MCF 10A (cell line): ENCODE results near the gene CDKN1C. TPM values are rescaled to one million over a fixed set of nuclear protein-coding genes. Genes with fewer than 3 reads are reported as not detected.
"Not testable (repeated sequence)": the region's sequence is repeated elsewhere in the genome, so short reads cannot be mapped to it uniquely, and the experiment has no call there.

Source experiments
- BruUV-seq: library from RNA; stranded (reverse); fragments of 400-500 nt; replicated peaks from 2 replicates; lab custom pipeline; 2021; lab: Mats Ljungman, UMichigan
- CTCF ChIA-PET: fragments of 300-600 bp; sonication (Branson Sonifier 250); formaldehyde crosslinking; extraction: SDS; loops from one replicate; lab custom pipeline; 2021; ENCODE audit warnings: antibody characterized with exemption, inconsistent platforms; lab: Yijun Ruan, JAX
- POLR2A ChIA-PET: fragments of 300-600, 350-650 bp; sonication (Branson Sonifier 250); formaldehyde crosslinking; extraction: SDS; loops from one replicate; lab custom pipeline; 2020; ENCODE audit warnings: antibody characterized with exemption, inconsistent platforms; lab: Yijun Ruan, JAX
- DNase-seq: peaks from one replicate; pipeline ENCODE4 v3.0.0-alpha.2; 2018; ENCODE audit not compliant: unreplicated experiment
- H3K27ac Mint-ChIP-seq: one replicate; pipeline ENCODE4 v1.8.0; 2022; ENCODE audit warnings: mild to moderate bottlenecking, low read depth, mixed read lengths; ENCODE audit not compliant: unreplicated experiment
- H3K27me3 Mint-ChIP-seq: one replicate; pipeline ENCODE4 v1.8.0; 2022; ENCODE audit warnings: mixed read lengths; ENCODE audit not compliant: insufficient read depth, unreplicated experiment
- H3K36me3 Mint-ChIP-seq: one replicate; pipeline ENCODE4 v1.8.0; 2022; ENCODE audit warnings: mild to moderate bottlenecking, moderate library complexity, mixed read lengths; ENCODE audit not compliant: insufficient read depth, unreplicated experiment
- H3K4me1 Mint-ChIP-seq: one replicate; pipeline ENCODE4 v1.8.0; 2022; ENCODE audit warnings: mixed read lengths; ENCODE audit not compliant: insufficient read depth, unreplicated experiment
- H3K4me3 Mint-ChIP-seq: one replicate; pipeline ENCODE4 v1.8.0; 2022; ENCODE audit warnings: mild to moderate bottlenecking, moderate library complexity, mixed read lengths; ENCODE audit not compliant: unreplicated experiment
- H3K9me3 Mint-ChIP-seq: one replicate; pipeline ENCODE4 v1.8.0; 2022; ENCODE audit warnings: mixed read lengths; ENCODE audit not compliant: unreplicated experiment
- intact Hi-C: fragments of 100-400 bp; cut with micrococcal nuclease; formaldehyde crosslinking; loops from 2 replicates; pipeline ENCODE4 v1.14.1; 2022
- total RNA-seq: library from RNA; stranded (reverse); gene quantifications from 2 replicates; pipeline ENCODE4 v1.2.3, GENCODE V29; 2022
- TF ChIP-seq, protein P1 (sequence below): fragments of 200-600 bp; IDR thresholded peaks from one replicate; pipeline ENCODE4 v1.8.0; 2022; ENCODE audit warnings: antibody characterized with exemption, mild to moderate bottlenecking; ENCODE audit not compliant: unreplicated experiment

Gene CDKN1C
- total RNA-seq, 1 experiment from 2014 or later, result 6.9 TPM

DNA sequence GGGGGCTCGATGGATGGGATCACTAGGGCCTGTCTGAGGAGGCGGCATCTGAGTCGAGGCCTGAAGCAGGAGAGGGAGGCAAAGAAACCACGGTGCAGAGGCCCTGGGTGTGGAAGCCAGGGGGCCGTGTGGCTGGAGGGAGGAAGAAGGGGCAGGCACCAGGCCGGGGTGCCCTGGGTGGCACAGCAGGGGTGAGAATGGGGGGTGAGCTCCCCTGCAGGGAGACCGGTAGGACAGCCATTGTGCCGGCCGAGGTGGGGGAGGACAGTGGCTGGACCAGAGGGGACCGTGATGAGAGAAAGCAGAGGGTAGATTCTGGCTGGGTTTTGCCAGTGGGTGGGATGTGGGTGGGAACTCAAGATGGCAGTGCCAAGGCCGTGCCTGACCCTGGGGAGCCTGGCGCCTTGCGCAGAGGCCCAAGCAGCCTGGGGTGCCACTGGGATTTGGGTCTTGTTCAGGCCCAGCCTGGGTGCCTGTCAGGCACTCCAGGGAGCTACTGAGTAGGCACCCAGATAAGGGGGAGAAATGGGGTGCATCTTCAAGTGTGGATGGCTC, 24.9 kb upstream of the CDKN1C start:
- no peak for DNase-seq
- TF ChIP-seq, protein P1, sequence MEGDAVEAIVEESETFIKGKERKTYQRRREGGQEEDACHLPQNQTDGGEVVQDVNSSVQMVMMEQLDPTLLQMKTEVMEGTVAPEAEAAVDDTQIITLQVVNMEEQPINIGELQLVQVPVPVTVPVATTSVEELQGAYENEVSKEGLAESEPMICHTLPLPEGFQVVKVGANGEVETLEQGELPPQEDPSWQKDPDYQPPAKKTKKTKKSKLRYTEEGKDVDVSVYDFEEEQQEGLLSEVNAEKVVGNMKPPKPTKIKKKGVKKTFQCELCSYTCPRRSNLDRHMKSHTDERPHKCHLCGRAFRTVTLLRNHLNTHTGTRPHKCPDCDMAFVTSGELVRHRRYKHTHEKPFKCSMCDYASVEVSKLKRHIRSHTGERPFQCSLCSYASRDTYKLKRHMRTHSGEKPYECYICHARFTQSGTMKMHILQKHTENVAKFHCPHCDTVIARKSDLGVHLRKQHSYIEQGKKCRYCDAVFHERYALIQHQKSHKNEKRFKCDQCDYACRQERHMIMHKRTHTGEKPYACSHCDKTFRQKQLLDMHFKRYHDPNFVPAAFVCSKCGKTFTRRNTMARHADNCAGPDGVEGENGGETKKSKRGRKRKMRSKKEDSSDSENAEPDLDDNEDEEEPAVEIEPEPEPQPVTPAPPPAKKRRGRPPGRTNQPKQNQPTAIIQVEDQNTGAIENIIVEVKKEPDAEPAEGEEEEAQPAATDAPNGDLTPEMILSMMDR, result no peak
- Mint-ChIP-seq H3K36me3 (no peaks in the 10 kb centered on the region), H3K4me3 (no peak overlapping the region), H3K9me3 (no peaks in the 10 kb centered on the region), H3K4me1 (peaks cover 28% of the 10 kb centered on the region), H3K27ac (no peak overlapping the region), H3K27me3 (no peaks in the 10 kb centered on the region)
- intact Hi-C loops, result no loop called here
- ChIA-PET CTCF (interaction anchor here (1.0 kb wide), 1 partner anchor 484 kb away, joined by 4 read pairs; no protein-coding TSS in a partner anchor), POLR2A (interaction anchor here (1.3 kb wide), 1 partner anchor 7 kb away, joined by 6 read pairs; no protein-coding TSS in a partner anchor)
- BruUV-seq, result no TSS peak

DNA sequence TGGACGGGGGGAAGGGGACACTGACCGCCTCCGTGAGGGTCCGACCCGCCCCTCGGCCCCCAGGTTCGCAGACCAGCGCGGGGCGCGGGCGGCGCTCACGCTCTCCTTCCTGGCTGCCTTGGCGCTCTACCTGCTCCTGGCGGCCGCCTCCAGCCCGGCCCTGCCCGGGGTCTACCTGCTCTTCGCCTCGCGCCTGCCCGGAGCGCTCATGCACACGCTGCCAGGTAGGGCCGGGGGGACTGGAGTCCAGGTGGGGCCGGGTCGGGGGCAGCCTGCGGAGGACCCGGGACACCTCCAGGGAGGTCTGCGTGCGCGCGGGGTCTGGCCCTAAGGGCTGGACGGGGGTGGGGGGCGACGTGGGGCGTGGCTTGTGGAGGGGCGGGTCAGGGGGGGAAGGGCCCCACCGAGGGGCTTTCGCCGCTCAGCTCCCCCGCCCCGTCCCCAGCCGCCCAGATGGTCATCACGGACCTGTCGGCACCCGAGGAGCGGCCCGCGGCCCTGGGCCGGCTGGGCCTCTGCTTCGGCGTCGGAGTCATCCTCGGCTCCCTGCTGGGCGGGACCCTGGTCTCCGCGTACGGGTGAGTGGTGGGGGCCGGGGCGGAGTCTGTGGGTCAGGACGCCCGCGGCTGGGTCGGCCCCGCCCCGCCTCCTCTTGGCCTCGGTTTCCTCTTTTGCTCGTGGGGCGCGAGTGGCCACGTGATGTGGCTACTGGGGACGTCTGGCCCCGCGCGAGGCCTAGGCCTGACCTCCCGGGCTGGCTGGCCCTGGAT, 23.7 kb upstream of the CDKN1C start:
- intact Hi-C loops, result no loop called here
- TF ChIP-seq, protein P1, result no peak
- Mint-ChIP-seq H3K27ac (no peak overlapping the region), H3K9me3 (no peaks in the 10 kb centered on the region), H3K36me3 (no peaks in the 10 kb centered on the region), H3K4me1 (peaks cover 35% of the 10 kb centered on the region), H3K27me3 (no peaks in the 10 kb centered on the region), H3K4me3 (no peak overlapping the region)
- BruUV-seq, result no TSS peak
- DNase-seq, result no peak
- ChIA-PET CTCF (interaction anchor here (1.0 kb wide), 1 partner anchor 483 kb away, joined by 4 read pairs; no protein-coding TSS in a partner anchor), POLR2A (no interaction called here)

DNA sequence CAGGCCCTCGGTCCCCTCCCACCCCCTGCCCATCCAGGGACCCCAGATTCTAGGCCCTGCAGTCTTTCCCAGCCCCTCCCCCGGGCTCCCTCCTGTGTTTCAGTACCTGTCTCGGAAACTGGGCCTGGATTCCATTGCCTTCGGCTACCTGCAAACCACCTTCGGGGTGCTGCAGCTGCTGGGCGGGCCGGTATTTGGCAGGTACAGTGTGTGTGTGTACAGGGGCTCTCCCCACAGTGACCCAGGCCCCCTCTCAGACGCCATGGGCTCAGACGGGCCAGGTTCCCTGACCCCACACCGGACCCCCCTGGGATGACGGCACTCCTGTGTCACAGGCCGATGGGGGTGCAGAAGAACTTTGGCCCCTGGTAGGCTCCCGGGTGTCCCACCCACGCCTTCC, 22.6 kb upstream of the CDKN1C start:
- TF ChIP-seq, protein P1, result no peak
- intact Hi-C loops, result no loop called here
- no TSS peak for BruUV-seq
- H3K27me3 Mint-ChIP-seq, result no peaks in the 10 kb centered on the region
- peaks cover 41% of the 10 kb centered on the region for H3K4me1 Mint-ChIP-seq
- no peak overlapping the region for H3K4me3 Mint-ChIP-seq
- no peaks in the 10 kb centered on the region for H3K36me3 Mint-ChIP-seq
- ChIA-PET POLR2A (no interaction called here), CTCF (no interaction called here)
- no peak overlapping the region for H3K27ac Mint-ChIP-seq
- no peak for DNase-seq
- H3K9me3 Mint-ChIP-seq, result no peaks in the 10 kb centered on the region

DNA sequence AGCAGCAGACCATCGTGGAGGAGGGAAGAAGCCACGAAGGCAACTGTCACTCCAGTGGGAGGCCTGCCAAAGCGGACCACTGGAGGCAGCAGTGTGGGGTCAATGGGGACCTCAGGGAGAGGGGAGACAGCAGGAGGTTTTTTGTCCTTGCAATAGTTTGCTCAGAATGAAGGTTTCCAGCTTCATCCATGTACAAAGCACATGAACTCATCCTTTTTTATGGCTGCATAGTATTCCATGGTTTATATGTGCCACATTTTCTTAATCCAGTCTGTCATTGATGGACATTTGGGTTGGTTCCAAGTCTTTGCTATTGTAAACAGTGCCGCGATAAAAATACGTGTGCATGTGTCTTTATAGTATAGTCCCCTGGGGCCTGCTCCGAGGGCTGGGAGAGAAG, 19.7 kb upstream of the CDKN1C start:
- H3K36me3 Mint-ChIP-seq, CTCF ChIA-PET, H3K27me3 Mint-ChIP-seq, DNase-seq, H3K9me3 Mint-ChIP-seq, BruUV-seq, intact Hi-C loops, H3K27ac Mint-ChIP-seq, H3K4me3 Mint-ChIP-seq: not testable (repeated sequence)
- peaks cover 28% of the 10 kb centered on the region for H3K4me1 Mint-ChIP-seq
- POLR2A ChIA-PET, result interaction anchor here (0.5 to 2.4 kb wide), 2 partner anchors 22 to 40 kb away, joined by 3 to 9 read pairs; no protein-coding TSS in a partner anchor
